Activated T-cell treated with anti-CD3 and anti-CD28 coated beads, Interleukin-2, amount 50 U/mL, for 48 hours (primary cell): ENCODE measurements around the gene PARD6B.

Experiments used
- DNase-seq, 2 experiments: peaks; one replicate each; pipeline ENCODE4 v3.0.0-alpha.2; 2020

Gene PARD6B

DNA sequence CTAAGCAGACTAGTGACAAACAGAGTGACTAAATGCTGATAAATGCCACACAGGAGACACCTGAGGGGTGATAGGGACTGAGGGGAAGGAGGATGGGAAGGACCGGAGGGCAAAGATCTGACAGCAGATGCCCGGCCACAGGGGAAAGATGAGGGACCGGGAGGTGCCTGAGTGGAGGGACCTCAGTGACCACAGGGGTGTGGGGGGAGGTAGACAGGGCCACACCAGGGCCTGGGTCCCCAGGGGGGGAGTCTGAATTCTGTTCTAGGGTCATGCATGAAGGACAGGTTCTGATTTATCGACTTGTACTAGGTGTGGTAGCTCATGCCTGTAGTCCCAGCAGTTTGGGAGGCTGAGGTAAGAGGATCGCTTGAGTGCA lies 70.4 kb downstream of the PARD6B start:
- no peak for DNase-seq

- no peak for DNase-seq
These were observed 70.9 kb downstream of the PARD6B start for GRCh38 chr20:50802289-50802688.

DNA sequence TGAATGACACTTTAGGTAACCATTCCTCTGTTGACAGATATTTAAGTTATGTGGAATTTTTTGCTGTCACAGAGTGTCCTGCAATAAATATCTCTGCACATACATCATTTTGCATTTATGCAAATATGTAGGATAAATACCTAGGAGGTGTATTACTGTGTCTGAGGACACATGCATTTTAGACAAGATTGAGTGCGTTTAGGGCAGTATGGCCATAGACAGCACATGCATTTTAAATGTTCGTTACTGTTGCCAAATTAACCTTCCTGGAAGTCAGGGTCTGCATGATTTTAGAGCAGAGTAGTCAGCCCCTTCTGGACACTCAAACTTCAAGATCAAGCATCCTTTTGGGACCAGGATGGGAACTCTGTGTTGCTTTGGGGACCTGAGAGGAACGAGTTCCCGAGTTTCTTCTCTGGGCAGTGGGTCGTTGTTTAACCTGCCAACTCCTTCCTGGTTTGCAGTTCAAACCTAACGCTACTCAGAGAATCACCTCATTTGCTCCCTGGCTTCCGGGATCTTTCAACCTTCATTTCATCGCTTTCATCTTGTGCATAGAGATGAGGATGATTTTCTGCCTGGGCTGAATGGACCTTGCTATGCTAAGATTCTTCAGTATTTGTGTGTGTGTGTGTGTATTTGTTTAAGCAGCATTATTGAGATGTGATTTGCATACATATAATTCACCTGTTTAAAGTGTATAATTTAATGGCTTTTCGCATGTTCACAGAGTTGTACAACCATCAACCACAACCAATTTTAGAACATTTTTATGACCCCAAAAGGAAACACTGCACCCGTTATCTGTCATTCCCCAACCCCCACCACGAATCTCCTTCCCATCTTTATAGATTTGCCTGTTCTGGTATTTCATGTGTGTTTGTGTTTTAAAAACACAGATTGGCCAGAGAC lies 73.3 kb downstream of the PARD6B start:
- DNase-seq = peak; percentile 43 to 47

DNA sequence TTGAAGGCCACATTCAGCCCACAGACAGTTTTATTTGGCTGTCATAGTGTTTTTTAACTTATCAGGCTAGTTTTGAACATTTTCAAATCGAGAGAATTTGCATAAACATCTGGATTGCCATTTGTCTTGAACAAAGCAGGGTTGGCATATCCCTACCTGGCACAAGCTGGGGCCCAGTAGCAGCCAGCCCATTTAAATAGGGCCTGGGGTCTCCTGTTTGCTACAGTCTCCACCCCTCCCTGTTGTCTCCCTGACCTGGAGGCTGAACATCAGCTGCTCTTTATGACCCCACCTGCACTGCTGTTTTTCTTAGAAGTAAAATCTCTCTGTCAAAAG lies 73.9 kb downstream of the PARD6B start:
- no peak for DNase-seq

DNA sequence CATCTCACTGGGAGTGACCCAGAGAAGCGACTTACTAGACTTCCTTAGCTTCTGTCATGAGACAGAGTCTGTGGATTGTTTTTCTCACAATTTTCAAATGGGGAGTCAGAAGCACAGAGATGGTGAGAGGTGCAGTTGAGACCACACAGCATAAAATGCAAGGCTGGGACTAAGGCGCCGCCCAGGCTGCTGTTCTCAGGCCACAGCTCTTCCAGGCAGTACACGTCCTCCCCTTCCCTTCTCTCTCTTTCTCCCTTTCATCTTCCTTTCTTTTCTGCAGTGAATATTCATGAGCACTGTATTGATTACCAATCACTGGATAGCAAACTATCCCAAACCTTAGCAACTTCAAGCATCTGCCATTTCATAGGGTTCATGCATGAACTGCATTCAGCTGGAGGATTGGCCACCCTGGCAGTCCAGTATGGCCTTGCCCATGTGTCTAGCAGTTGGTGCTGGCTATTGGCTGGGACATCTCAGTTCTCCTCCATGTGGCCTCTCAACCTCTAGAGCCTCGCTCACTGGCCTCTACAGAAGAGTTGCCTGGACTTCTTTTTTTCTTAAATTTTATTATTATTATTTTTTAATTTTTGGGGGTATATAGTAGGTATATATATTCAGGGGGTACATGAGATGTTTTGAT lies 74.9 kb downstream of the PARD6B start:
- DNase-seq = no peak
